Erythroblast (primary cell): ENCODE data around the gene KLHL36.

Experiments
- GATA1 ChIP-seq: IDR thresholded peaks from 2 replicates; pipeline ENCODE4 v1.6.1; 2011; ENCODE audit warnings: low read depth, mild to moderate bottlenecking, control low read depth, low read length, moderate library complexity
- POLR2A ChIP-seq: IDR thresholded peaks from 2 replicates; pipeline ENCODE4 v1.6.1; 2011; ENCODE audit warnings: mild to moderate bottlenecking, low read length

GRCh38 chr16:84633622-84634021, 14.7 kb upstream of the KLHL36 start:
- no peak for TF ChIP-seq POLR2A
- no peak for TF ChIP-seq GATA1
